ENCODE measurements around the gene PALM2AKAP2.

DNA sequence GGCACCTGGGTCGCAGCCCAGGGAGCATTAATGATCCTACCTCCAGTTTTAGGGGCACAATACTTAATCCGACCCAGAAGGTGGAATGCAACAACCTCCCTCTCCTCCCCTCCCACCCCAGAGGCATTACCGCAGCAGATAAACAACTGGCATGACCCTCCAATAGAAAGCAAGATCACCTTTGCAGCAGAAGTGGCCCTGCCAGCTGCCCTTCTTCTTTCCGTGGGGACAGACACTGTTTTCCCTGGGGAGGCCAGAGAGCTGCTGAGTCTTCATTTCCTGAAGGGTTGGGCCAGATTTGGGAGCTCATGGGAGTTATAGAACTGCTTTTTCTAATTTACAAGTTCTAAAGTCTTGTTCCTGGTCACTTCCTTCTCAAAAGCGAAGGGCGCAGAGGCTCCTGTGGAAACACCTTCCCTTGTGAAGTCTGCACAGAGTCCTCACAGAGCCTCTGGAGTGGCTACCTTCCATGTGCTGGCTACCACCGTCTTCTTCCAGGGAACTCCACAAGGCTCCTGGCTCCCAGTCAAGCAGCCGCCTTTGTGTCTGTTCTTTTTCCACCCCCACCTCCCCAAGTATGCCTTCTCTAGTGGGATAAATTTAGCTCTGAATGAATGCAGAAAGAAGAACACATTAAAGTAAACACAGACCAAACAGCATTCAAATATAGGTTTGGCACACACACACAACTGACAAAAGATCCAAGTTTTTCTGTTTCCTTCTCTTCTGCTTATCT lies 8.0 kb upstream of the PALM2AKAP2 start:
- TF ChIP-seq SP1 (IDR thresholded peaks at IDR 0.05) (no peak), TARDBP (IDR thresholded peaks at IDR 0.05) (no peak), ZNF384 (IDR thresholded peaks at IDR 0.05) (no peak), FOXM1 (IDR thresholded peaks at IDR 0.05; ENCODE audit: borderline replicate concordance) (no peak), LEF1 (IDR thresholded peaks at IDR 0.05; ENCODE audit: borderline replicate concordance) (no peak), NFRKB (IDR thresholded peaks at IDR 0.05) (no peak), FOXA1 (IDR thresholded peaks at IDR 0.05) (no peak), ELF4 (IDR thresholded peaks at IDR 0.05) (no peak), ARNT (IDR thresholded peaks at IDR 0.05) (no peak), BHLHE40 (IDR thresholded peaks at IDR 0.05; ENCODE audit: borderline replicate concordance) (no peak), SUZ12 (IDR thresholded peaks at IDR 0.05) (no peak), L3MBTL2 (conservative IDR thresholded peaks at IDR 0.05) (no peak)
- TF ChIP-seq, protein P1, sequence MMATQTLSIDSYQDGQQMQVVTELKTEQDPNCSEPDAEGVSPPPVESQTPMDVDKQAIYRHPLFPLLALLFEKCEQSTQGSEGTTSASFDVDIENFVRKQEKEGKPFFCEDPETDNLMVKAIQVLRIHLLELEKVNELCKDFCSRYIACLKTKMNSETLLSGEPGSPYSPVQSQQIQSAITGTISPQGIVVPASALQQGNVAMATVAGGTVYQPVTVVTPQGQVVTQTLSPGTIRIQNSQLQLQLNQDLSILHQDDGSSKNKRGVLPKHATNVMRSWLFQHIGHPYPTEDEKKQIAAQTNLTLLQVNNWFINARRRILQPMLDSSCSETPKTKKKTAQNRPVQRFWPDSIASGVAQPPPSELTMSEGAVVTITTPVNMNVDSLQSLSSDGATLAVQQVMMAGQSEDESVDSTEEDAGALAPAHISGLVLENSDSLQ (IDR thresholded peaks at IDR 0.05): no peak
